ENCODE measurements around the gene CHID1. TPM values are rescaled to one million over a fixed set of nuclear protein-coding genes. Genes with fewer than 3 reads are reported as not detected.
A peak's percentile ranks its signal among the peaks of the same experiment; 100 is the strongest.

CHID1 gene
- total and polyA plus RNA-seq, 9 of the 15 experiments (the other 6 are each of a cell fraction or from before 2014, with no cell fraction given) = 15.1 to 108 (median 39.8) TPM

DNA sequence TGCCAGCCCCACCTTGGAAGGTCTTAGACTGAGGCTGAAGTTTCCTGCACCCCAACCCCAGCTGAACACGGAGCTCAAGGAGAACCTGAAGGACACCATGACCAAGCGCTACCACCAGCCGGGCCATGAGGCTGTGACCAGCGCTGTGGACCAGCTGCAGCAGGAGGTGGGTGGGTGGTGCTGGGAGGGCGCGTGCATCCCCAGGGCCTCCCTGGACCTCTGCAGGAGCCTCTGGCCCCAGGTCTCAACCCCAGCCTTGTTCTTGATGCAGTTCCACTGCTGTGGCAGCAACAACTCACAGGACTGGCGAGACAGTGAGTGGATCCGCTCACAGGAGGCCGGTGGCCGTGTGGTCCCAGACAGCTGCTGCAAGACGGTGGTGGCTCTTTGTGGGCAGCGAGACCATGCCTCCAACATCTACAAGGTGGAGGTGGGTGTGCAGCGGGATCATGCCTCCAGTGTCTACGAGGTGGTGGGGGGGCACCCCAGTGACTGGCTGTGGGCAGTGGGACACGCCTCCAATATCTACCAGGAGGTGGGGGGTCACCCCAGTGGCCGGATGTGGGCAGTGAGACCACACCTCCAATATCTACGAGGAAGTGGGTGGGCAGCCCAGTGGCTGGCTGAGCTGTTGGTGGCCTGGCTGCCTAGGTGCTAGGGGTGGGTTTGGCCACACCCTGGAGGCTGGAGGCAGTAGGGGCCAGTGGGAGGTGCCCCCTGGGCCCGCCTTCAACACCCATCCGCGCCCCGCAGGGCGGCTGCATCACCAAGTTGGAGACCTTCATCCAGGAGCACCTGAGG, 73.2 kb downstream of the CHID1 start (continued):
- TF ChIP-seq VEZF1 (CRISPR knock-in tag; IDR thresholded peaks at IDR 0.05) = peak; percentile 64; the same call in 1 of the 2 replicates
- no peak for TF ChIP-seq FIP1L1 (IDR thresholded peaks at IDR 0.05; ENCODE audit: low read depth, low read length, poor library complexity, severe bottlenecking)
- TF ChIP-seq ZNF707 (CRISPR knock-in tag; conservative IDR thresholded peaks at IDR 0.05) = no peak
- TF ChIP-seq CTBP1 (IDR thresholded peaks at IDR 0.05; ENCODE audit: borderline replicate concordance) = no peak
- no peak for TF ChIP-seq MAFG (tag; conservative IDR thresholded peaks at IDR 0.05)
- no peak for TF ChIP-seq ZNF232 (CRISPR knock-in tag; IDR thresholded peaks at IDR 0.05)
- no peak for TF ChIP-seq ELF4 (CRISPR knock-in tag; IDR thresholded peaks at IDR 0.05)
- TF ChIP-seq ZNF408 (CRISPR knock-in tag; IDR thresholded peaks at IDR 0.05; ENCODE audit: low read depth) = no peak
- TF ChIP-seq NFYB (IDR thresholded peaks at IDR 0.05; ENCODE audit: extremely low read depth, insufficient read length) = no peak
- no peak for TF ChIP-seq SNIP1 (IDR thresholded peaks at IDR 0.05; ENCODE audit: low read depth)
- no peak for TF ChIP-seq RNF2 (IDR thresholded peaks at IDR 0.05)
- TF ChIP-seq ZKSCAN8 (CRISPR knock-in tag; IDR thresholded peaks at IDR 0.05) = no peak
- peak; percentile 50; the same call in 1 of the 2 replicates for TF ChIP-seq TFAP4 (CRISPR knock-in tag; IDR thresholded peaks at IDR 0.05; ENCODE audit: borderline replicate concordance)
- no peak for TF ChIP-seq ZNF41 (CRISPR knock-in tag; conservative IDR thresholded peaks at IDR 0.05)
- TF ChIP-seq PHTF2 (CRISPR knock-in tag; IDR thresholded peaks at IDR 0.05) = no peak
- no peak for TF ChIP-seq RREB1 (CRISPR knock-in tag; IDR thresholded peaks at IDR 0.05)
- TF ChIP-seq TCF3 (CRISPR knock-in tag; IDR thresholded peaks at IDR 0.05) = no peak
- TF ChIP-seq ZKSCAN3 (CRISPR knock-in tag; IDR thresholded peaks at IDR 0.05) = no peak
- TF ChIP-seq ZNF584 (CRISPR knock-in tag; IDR thresholded peaks at IDR 0.05; ENCODE audit: low read depth) = no peak
